ENCODE measurements around the gene PKN3.
A peak's percentile ranks its signal among the peaks of the same experiment; 100 is the strongest.

Gene PKN3

GRCh38 chr9:128718475-128718874 is 16.2 kb downstream of the PKN3 start:
- no peak for DNase-seq

- DNase-seq: no peak
Observed at GRCh38 chr9:128719919-128720605, 17.8 kb downstream of the PKN3 start.

GRCh38 chr9:128720841-128721486 is 18.7 kb downstream of the PKN3 start:
- DNase-seq: no peak

- no peak for DNase-seq
Observed at GRCh38 chr9:128721487-128722010, 19.2 kb downstream of the PKN3 start.

GRCh38 chr9:128722380-128723351 is 20.4 kb downstream of the PKN3 start:
- DNase-seq: no peak

- DNase-seq: no peak
Observed at GRCh38 chr9:128723352-128723865, 21.1 kb downstream of the PKN3 start.

DNA sequence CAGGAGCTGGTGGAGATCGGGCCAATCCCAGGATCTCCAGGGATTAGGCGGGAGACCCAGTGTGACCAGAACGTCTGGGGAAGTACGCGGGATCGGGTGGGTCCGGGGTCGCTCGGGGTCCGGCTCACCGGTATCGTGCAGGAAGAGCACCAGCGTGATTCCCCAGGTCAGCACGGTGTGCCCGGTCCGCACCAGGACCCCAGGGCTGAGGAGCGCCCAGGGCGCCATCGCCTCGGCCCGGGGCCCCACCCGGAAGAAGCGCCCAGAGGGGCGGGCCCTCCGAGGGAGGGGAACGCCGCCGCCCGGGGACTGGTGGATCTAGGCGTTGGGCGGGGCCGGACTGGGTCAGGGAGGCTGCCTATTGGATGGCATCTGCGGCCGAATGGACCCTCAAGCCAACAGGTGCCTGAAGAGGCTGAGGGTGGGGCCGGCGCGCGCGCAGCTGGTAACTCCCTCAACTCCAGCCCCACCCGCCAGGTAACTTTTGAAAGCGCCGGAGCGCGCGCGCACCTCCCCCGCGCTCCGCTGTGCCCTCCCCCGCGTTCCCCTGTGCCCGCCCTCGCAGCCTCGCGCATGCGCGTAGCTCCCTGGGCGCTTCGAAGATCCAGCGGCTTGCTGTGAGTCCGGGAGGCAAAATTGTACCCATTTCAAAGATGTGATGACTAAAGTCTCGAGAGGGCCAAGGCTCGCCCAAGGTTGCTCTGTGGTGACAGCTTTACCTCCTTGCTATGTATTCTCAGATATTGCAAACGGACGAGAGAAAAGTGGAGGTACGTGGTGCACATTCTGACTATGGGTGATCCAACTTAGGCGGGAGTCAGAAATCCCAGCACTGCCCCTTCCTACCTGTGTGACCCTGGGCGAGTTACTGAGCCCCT is 21.8 kb downstream of the PKN3 start, which contains the start of gene ZDHHC12:
ZDHHC12 (minus strand) TSS at position 262 of the 878 bp plus-strand sequence; CDS start at position 228, 34 bp downstream.
- peak; percentile 97 for DNase-seq

DNA sequence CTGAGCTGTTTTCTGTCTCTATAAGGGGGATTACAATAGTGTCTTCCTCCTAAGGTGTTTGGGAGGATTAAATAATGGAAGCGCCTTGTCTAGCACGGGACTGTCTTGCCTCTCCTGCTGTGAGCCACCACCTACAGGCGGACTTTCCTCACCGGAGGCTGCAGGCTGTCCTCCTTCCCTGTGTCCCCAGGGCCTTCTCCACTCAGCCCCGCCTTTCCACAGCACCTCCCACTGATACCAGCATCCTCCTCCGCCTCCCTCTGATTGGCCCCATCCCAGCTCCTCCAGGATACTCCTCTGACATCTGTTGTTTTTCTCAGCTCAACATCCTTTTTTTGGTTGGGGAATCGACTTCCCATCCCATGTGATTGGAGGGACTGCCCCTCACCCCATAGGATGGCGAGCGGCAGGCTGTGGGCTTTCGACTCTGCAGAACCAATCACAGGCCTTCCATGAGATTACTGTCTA is 22.5 kb downstream of the PKN3 start:
- DNase-seq: peak; percentile 90

DNA sequence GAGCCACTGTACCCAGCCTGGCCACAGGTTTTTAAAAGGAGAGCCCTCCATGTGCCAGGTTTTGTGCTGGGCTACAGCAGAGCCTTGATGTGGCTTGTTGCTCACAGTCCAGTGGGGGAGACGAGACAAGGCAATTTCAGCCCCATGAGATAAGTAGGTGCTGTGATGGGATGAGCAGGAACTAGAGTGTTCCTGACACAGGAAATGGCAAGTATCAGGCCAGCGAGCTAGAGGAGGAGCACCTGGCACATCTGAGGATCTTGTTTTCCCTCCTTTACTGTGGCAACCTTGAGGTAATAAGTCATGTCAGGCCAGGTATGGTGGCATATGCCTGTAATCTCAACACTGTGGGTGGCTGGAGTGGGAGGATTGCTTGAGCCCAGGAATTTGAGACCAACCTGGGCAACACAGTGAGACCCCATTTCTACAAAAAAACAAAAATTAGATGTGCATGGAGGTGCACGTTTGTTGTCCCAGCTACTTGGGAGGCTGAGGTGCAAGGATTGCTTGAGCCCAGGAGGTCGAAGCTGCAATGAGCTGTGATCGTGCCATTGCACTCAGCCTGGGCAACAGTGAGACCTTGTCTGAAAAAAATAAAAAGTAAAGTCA is 25.4 kb downstream of the PKN3 start:
- DNase-seq: no peak

- DNase-seq: no peak
Observed at GRCh38 chr9:128728298-128728697, 26.0 kb downstream of the PKN3 start.

- DNase-seq: peak; percentile 50
Observed at GRCh38 chr9:128729302-128729701, 27.0 kb downstream of the PKN3 start.

GRCh38 chr9:128729766-128730517 is 27.6 kb downstream of the PKN3 start:
- peak; percentile 7 for DNase-seq

- no peak for DNase-seq
Observed at GRCh38 chr9:128731093-128731492, 28.8 kb downstream of the PKN3 start.

DNA sequence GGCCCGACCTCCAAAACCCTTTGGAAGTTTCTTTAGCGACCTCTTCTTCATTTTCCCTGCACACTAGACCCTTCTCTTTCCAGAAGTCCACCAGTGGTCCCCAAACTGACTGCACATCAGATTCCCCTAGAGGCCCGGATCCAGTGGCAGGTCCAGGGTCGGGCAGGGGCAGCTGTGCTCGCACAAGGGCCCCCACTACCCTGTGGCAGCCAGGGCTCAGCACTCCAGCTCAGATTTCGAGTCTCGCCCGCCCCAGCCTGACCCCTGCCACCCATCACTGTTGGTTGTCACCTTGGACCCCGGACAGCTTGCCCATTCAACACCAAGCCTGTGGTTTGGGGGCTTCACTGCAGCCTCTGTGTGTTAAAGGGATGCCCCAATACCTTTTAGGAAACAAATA is 29.4 kb downstream of the PKN3 start:
- DNase-seq: no peak

GRCh38 chr9:128732576-128732975 is 30.3 kb downstream of the PKN3 start:
- no peak for DNase-seq

DNA sequence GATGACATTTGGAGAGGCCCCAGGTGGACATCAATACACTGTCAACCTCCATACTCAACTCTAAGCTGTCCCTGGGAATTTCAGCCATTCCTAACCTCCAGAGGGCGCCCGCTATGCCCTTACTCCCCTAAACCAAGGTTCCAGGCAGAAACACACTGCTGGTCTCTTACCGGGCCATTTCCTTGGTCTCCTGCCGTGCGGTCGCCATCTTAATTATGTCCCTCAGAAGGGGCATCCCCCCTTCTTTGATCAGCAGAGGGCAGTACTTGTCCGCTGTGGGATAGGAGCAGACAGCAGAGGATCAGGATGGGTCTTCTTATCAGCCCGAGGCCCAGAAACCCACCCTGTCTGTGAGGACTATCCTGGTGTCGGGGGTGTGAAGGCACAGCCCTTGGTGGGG is 31.0 kb downstream of the PKN3 start:
- peak; percentile 87 for DNase-seq

DNA sequence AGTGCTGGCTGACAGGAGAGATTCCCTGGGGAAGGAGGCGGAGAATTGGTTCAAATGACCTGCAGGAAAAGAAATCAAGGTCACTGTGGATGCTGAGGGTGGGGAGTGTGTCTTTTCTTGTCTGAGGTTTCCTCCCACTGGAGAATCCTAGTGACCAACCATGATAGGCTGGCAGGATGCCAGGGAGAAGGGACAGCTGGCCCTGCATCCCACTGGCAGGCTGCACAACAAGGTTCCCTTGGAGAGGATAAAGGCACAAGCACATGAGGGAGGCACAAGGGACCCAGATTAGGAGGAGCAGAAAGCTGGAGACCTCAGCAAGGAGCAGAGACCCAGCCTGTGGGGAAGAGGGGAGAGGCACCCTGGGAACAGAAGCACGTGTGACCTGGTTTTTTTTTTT is 33.1 kb downstream of the PKN3 start:
- DNase-seq: no peak

DNA sequence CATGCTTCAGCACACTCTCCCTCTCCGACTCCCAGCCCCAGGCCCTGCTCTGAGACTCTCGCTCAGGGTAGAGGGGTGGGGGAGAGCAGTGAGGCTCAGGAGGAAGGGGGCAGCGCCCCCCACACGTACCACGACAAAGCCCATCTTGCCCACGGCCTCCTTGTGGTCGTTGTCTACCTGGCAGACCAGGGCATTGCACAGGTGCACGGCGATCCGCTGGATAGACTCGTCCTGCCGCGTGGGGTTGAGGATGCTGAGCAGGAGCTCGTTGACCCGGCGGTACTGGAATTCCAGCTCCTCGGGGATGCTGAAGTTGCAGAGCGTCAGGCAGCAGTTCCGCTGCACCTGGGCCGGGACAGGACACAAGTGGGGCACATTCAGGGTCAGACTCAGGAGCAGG is 40.1 kb downstream of the PKN3 start:
- DNase-seq: no peak

GRCh38 chr9:128743421-128743820 is 41.1 kb downstream of the PKN3 start:
- no peak for DNase-seq

DNA sequence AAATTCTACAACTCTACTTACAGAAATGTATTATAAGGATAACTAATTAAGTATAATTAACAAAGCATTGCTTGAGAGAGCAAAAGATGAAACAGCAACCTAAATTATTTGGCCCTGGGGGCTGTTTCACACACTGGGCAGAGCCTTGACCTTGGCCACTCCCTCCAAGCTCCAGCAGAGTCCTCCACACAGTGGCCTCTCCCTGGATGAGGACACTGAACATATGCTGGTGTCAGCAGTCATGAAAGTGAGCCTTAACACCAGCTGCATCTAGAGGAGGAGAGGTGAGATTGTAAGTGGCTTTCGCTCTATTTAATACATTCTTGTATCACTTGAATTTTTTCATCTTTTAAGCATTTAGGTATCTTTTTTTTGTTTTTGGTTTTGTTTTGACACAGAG is 44.9 kb downstream of the PKN3 start:
- no peak for DNase-seq

All from DMS 273 treated with DMSO at 0.1 percent for 48 hours (cell line).